NCI-H748 (cell line): Measurements from ENCODE around the gene HSD17B8.

Experiments
- DNase-seq: peaks from one replicate; lab custom pipeline; 2025; ENCODE audit not compliant: unreplicated experiment; lab: John Stamatoyannopoulos, UW

Gene HSD17B8

DNA sequence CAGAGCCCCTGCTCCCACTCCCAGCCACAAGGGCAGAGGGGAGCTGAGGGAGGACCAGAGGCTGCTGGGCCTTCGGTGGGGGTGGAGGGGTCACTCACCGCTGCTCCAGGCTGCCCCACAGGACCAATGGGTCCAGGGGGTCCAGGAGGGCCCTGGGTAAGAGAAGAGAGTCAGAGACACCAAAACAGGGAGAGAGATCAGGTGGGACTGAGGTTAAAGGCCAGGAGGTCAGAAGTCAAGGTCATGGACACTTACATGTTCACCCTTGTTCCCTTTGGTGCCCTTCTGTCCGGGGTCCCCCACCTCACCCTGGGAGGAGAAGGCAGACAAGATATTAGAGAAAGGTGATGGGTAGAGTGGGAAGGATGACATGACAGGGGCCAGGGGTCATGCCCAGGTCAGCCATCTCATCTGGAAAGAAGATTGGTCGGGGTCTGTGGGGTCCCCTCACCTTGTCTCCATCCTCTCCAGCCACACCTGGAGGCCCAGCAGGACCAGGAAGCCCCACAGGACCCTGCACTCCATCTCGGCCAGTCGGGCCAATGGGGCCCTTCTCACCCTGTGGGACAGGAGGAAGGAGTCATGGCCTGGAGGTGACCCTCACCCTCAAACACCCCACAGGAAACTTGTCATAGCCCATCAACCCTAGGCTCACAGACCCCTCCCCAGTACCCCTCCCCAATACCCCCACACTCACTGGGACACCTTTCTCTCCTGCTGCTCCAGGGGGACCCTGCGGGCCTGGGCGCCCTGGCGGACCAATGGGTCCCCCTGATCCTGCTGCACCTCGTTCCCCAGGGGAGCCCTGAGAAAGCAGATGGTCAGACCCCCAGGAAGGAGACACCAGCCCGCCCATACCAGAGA, 33.2 kb upstream of the HSD17B8 start:
- no peak for DNase-seq

GRCh38 chr6:33171880-33172687, 32.4 kb upstream of the HSD17B8 start:
- no peak for DNase-seq

DNA sequence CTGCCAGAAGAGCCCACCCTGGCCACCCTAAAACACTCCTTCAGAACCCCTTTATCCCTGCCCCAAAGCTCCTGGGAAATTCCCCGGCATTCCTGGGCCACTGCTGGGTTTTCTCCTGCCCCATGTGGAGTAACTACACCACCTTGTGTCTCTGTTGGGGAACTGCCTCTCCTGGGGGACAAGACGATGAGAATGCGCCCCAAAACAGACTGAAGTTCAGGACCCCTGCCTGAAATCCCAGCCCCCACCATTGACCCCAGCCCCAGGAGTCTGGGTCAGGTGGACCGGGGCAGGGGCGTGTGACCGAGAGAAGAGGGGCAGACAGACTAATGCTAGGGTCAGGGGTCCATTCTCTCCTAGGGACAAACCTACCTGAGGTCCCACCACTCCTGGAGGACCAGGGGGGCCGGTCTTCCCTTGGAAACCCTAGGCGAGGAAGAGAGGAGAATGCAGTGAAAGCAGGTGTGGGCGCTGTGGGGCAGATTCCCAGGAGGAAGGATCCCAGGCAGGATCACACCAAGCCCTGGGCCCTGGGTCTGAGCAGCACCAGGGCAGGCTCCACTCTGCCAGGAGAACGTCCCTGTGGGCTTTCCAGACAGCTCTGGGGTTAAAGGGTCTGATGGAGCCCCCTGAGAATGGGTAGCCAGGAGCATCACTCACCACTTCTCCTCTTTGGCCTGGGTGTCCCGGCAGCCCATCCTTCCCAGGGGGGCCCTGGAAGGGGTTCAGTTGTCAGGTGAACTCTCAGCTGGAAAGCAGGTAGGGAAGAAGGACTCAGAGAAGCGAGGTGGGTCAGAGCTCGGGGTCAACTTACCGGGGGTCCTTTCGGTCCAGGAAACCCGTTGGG, 31.5 kb upstream of the HSD17B8 start:
- DNase-seq = no peak

- no peak for DNase-seq
Observed at GRCh38 chr6:33173535-33174180, 30.8 kb upstream of the HSD17B8 start.

DNA sequence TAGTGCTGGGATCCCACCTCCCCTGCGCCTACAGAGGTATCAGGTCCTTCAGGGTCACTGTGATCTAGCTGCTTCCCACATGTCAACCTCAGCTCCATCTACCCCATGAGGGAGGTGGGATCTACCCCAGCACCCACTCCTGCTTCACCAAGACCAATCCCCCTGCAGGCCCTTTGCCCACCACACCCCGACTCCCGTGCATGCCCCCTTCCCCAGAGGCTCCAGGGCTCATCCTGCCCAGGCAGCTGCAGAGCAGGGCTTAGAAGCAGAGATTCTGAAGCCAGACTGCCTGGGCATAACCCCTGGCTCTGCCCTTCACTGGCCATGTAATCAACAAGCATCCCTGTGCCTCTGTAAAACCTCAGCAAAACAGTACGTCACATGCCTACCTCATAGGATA, 29.7 kb upstream of the HSD17B8 start:
- DNase-seq = no peak

DNA sequence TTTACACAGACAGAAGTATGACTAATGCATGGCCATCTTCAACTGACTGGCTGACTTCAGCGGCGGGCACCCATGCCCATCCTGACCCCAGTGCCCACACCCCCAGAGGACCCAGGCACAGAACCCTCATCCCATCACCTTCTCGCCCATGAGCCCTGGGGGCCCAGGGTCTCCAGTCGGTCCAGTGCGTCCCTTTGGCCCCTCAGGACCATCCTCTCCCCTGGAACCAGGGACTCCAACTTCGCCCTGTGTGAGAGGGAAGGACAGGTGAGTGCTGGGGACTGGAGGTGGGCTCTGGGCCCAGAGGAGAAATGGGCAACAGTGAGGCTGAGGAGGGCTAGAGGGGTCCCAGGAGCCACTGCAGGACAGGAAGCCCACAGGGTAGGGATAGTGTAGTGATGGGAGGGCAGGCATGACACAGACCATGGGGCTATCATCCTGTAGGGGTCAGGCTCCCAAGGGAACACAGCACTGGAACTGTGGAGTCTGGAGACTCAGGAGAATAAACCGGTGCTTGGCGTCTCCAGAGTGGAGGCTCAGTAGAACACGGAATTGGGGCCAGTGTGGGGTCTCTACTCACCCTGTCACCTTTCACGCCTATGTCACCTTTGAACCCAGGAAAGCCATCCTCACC, 28.9 kb upstream of the HSD17B8 start:
- no peak for DNase-seq

DNA sequence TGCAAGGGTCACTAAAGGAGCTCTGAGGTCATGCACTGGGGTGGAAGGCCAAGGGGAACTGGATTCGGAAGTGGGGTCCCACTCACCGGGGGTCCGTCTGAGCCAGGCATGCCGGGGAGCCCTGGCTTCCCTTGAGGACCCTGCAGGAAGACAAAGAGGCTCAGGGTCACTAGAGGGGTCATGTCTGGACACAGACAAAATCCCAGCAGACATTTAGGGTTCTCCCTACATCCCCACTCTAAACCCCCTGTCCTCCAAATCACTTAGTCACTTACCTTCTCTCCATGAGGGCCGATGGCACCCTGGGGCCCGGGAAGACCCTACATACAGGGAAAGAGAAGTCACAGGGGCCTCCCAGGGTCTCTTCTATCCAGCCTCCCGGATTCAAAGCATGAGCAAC, 27.5 kb upstream of the HSD17B8 start:
- no peak for DNase-seq

GRCh38 chr6:33177552-33178446, 26.7 kb upstream of the HSD17B8 start:
- DNase-seq = no peak

DNA sequence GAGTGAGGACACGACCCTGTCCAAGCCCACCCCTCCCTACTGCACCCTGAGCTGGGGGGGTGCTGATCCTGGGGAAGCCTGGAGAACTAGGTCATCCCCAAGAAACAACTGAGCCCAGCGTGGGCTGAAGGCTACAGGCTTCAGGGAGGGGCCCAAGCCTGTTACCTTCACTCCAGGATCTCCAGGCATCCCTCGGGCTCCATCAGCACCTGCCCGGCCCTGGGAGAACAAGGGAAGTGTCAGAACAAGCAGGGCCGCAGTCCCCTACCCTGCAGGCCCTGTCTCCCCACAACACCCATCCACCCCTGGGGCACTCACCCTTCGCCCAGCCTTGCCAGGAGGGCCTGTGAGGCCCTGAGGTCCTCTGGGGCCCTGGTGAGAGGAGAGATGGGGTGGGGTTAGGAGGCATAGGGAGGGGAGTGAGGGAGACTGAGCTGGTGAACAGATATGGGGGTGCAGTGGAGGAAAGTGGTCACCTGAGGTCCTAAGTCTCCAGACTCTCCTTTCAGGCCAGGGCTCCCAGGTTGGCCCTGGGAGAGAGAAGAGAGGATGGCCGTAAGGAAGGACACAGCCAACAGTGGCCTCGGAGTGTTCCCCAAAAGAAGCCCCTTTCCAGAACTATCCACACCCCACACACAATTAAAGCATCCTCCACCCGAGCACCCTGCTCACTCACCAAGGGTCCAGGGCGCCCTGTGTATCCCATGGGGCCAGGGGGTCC, 25.5 kb upstream of the HSD17B8 start:
- DNase-seq = no peak

DNA sequence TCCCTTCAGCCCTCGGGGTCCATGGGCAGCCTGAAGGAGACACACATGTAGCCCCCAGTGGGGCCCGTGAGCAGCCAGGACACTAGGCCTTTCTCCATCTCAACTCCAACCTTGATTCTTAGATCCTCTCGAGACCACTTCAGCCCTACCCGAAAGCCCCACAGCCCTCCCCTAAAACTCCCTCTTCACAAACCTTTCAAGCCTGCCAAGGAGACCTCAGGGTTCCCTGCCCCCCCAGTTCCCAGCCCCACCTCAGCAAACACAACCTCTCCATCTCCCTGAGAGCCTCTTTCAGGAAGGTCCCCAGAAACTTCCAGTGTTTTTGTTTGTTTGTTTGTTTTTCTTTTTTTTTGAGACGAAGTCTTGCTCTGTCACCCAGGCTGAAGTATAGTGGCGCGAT, 23.3 kb upstream of the HSD17B8 start:
- no peak for DNase-seq

DNA sequence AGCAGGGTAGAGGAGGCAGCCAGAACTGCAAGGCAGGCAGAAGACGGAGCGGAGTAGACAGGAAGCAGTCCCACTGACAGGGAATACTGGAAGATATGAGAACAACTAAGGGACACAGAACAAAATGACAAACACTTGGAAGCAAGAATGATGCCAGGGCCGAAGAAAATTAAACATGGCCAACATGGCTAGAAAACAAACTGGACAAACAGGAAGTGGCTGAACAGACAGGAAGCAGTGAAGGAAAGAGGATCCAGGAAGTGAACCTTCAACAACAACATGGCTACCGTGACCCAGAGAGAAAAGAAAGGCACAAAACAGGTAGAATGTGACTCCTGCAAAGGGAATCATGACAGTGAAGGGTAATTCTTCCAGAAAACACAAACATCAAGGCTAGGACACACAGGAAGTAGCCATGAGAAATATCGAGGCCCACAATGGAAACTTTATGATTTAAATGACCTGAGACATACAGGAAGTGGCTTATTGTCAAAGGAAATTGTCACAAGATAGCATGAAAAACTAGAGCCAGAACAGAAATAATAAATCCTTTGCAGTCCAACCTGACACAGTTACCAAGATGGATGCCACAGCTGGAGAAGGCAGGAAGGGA, 21.3 kb upstream of the HSD17B8 start:
- DNase-seq = no peak

GRCh38 chr6:33185190-33185589, 19.3 kb upstream of the HSD17B8 start:
- DNase-seq = no peak

- DNase-seq = no peak
Observed at GRCh38 chr6:33185654-33186187, 18.7 kb upstream of the HSD17B8 start.

GRCh38 chr6:33187809-33188208, 16.6 kb upstream of the HSD17B8 start:
- no peak for DNase-seq

DNA sequence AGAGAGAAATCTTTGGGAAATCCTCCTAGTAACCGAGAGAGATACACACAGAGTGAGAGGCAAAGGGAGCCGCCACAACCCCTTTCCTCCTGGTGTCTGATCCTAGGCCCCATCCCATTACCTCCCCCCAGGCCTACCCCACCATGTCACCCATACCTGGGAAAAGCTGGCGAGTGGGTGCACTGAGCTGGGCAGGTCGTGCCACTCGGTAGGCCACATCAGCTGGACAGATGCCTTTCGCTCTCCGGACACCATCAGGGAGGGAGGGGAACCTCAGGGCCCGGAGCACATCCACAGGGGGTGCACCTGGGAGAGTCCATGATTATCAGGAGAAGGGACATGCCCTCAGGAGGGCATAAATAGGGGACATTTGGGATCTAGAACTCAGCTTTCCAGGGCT, 15.3 kb upstream of the HSD17B8 start:
- DNase-seq = no peak

- no peak for DNase-seq
Observed at GRCh38 chr6:33189625-33190448, 14.6 kb upstream of the HSD17B8 start.

GRCh38 chr6:33190504-33191107, 13.8 kb upstream of the HSD17B8 start:
- no peak for DNase-seq
